NAMALWA (cell line): ENCODE data around the gene RSPRY1.
"Not testable (repeated sequence)": the region's sequence is repeated elsewhere in the genome, so short reads cannot be mapped to it uniquely, and the experiment has no call there.

ENCODE experiments used
- DNase-seq: peaks from one replicate; pipeline ENCODE4 v3.0.0-alpha.2; 2015; ENCODE audit warnings: low spot score

The RSPRY1 gene

GRCh38 chr16:57255686-57256415 is 69.7 kb downstream of the RSPRY1 start:
- DNase-seq, result no peak

DNA sequence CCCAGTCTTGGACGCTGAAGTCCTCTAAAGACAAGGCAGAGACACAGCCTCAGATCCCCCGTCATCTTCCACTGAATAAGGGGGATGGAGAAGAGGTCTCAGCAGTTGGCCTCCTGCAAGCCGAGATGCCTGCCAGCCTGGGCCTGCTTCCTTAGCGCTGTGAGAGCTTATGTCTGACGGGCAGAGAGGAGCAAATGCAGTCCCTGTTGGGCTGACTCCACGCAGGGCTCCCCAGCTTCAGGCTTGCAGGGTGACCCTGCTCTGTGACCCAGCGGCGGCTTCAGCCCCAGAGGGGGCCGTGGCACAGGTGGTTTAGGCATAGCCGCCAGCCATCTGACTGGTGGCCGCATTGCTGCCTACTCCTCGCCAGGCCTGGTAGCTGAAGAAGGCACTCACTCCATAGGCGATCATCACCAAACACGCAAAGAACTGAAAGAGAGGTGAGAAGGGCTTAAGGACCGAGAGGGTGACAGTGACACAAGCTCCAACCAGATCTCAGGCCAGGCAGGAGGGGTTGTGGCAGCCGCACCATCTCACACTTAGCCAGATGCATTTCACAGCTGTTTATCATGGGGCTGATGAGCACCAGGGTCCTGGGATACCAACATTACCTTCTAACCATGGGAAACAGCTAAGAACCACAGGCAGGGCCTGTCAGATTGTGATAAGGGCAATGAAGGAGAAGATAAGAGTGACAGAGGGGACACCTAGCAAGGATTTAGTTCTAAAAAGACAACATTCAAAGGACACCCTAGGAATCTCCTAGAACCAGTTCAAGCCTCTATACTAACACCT is 70.7 kb downstream of the RSPRY1 start:
- DNase-seq, result no peak

GRCh38 chr16:57257455-57258070 is 71.4 kb downstream of the RSPRY1 start:
- DNase-seq, result no peak

- no peak for DNase-seq
These were observed 72.2 kb downstream of the RSPRY1 start for GRCh38 chr16:57258226-57258909.

- DNase-seq, result no peak
These were observed 72.9 kb downstream of the RSPRY1 start for GRCh38 chr16:57258910-57259475.

GRCh38 chr16:57260294-57260929 is 74.3 kb downstream of the RSPRY1 start:
- DNase-seq, result no peak

DNA sequence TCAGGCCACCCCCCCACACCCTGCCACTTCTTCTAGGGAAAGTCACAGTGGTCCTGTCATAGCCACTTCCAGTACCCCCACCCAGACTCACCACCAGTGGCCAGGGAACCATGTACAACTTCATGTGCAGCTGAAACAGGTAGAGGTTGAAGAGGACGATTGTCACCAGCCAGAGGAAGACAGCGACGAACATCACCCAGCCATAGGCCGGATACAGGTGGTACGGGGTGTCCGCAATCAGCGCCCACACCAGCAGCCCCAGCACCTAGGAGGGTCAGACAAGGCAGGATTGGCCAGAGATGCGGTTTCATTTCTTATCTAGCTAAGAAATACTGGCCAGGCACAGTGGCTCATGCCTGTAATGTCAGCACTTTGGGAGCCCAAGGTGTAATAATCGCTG is 75.7 kb downstream of the RSPRY1 start:
- no peak for DNase-seq

DNA sequence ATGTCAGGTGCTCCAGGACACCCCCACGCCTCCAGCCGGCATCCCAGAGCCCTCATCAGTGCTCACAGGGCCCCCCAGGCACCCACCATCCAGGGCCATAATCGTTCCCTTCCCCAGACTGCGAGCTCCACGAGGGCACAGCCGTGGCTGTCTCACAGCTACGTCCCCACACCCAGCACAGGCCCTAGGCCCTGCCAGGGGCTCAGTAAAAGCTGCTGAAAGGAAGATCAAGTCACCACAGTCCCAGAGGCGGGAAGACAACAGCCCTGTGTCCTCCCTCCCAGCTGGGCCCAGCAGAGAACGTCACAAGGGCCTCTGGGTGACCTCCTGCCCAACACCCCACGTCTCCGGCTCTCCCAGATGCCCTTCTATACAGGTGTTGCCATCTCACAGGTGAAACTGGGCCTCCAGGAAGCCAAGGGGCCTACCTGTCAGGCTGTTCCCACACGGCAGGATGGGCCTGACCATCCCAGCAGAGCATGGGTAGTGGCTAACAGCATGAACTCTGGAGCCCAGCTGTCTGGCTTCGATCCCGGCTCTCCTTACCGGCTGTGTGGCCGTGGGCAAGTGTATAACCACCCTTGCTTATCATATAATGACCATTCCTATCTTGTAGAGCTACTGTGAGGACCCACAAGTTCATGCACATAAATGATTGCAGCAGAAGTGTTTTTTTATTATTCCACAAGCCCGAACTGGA is 76.9 kb downstream of the RSPRY1 start:
- DNase-seq, result no peak

DNA sequence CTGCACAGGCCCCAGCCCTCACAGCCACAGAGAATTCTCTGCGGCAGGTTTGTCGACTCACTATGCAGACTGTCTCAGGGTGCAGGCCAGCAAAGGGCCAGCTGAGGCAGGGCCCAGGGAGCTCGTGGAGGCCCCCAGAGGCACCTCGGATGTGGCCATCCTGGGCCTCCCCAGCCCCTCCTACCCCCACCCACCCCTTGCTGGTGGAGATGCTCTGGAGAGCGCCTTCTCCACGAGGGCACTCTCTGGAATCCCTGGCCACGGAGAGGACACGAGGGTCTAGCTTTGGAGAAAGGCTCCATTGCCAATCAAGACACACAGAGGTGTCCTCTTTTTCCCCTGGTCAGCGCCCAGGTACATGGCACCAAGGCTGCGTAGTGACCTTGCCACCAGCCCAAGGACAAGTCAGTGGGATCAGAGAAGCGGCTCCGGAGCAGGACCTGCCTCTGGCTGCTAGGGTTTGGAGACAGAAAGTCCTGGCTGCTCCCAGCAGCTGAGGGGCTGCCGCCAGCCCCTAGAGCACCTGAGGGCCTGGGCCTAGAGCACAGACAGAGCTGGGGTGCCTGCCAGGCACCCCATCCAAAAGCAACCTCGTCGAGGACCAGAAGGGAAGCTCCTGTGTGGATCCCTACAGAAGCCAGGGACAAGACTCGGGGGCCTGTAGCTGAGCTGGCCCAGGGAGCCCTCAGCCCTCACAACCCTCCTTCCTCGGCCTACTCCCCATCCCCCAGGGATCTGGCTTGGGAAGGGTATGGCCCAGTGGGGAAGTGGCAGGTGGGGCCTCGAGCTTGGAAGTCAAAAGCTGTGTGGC is 77.6 kb downstream of the RSPRY1 start:
- no peak for DNase-seq

- no peak for DNase-seq
These were observed 78.3 kb downstream of the RSPRY1 start for GRCh38 chr16:57264381-57264780.

GRCh38 chr16:57264950-57265371 is 78.8 kb downstream of the RSPRY1 start:
- DNase-seq, result no peak

DNA sequence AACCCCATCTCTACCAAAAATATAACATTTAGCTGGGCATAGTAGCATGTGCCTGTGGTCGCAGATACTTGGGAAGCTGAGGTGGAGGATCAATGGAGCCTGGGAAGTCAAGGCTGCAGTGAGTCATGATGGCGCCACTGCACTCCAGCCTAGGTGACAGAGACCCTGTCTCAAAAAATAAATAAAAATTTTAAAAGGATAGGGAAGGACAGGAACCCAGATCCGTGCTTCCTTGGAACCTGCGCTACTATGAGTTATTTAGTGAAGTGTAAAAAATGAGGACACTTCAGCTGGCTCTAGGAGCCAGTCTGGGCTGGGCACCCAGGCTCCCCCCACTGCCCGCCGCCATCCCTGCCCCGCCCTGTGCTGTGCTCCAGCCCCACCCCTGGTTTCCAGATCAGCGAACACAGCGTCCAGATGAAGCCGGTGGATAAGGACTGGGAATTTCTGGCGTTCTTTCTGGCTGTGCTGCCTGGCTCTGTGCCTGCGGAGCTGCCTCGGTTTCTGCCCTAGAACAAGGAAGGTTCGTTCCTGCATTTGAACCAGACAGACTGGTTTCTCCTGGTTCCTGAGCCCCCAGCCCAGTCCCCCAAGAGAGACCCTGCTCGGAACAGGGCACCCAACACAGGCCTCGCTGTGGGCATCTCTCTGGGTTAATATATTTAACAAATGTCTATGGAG is 79.9 kb downstream of the RSPRY1 start:
- no peak for DNase-seq

- DNase-seq, result no peak
These were observed 80.6 kb downstream of the RSPRY1 start for GRCh38 chr16:57266531-57267260.

DNA sequence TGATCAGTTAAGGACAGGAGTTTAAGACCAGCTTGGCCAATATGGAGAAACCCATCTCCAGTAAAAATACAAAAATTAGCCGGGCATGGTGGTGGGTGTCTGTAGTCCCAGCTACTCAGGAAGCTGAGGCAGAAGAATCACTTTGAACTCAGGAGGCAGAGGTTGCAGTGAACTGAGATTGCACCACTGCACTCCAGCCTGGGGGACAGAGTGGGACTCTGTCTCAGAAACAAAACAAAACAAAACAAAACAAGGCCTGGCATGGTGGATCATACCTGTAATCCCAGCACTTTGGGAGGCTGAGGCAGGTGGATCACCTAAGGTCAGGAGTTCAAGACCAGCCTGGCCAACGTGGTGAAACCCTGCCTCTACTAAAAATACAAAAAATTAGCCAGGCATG is 81.2 kb downstream of the RSPRY1 start:
- DNase-seq, result not testable (repeated sequence)

GRCh38 chr16:57268804-57269800 is 83.0 kb downstream of the RSPRY1 start:
- DNase-seq, result no peak

DNA sequence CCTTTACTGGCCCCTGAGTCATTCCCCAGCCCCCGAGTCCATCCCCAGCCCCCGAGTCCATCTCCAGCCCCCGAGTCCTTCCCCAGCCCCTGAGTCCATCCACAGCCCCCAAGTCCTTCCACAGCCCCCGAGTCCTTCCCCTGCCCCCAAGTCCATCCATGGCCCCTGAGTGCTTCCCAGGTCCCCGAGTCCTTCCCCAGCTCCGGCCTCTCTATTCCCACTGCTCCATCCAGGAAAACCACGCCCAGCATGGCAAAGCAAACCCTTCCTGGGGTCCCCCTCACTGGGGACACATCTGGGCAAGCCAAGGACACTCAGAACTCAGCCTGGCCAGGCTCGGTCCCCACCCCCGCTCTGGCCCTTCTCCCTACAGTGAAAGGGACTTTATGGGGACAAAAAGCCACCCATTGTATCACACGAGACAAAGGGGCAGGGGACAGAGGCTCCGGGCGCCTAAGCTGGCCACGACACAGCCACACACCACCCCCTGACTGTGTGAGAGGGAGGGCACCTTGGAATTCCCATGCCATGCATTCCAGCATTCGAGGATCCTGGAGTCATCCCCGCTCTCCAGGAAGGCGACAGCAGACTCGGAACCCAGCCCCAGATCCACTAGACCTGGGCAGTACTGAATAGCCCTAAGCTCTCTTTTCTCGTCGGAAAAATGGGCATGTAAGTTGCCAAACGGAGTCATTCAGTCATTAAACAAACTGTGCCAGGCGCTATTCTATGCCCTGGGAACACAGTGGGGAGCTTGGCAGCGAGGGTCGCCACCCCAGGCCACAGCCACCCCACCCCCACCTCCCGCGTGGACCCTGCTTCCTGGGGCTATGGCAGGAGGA is 84.3 kb downstream of the RSPRY1 start:
- no peak for DNase-seq

DNA sequence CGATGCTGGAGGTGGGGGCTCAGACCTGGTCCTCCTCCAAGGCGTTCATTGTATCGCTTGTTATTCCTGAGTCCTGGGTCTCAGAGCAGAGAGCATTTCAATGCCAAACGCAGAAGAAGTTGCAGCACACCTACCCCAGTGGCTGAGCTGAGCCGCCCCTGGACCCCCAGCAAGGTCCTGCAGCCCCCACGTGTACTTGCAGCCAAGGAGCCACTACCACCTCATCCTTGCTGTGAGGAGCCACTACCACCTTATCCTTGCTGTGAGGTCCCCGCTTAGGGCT is 84.9 kb downstream of the RSPRY1 start:
- no peak for DNase-seq
